Bronchial epithelial cell (primary cell): ENCODE measurements around the gene OSMR. TPM values are rescaled to one million over a fixed set of nuclear protein-coding genes. Genes with fewer than 3 reads are reported as not detected.

ENCODE experiments used
- DNase-seq: peaks from one replicate; pipeline ENCODE4 v3.0.0-alpha.2; 2010; ENCODE audit warnings: low read depth
- FAIRE-seq: peaks from 2 replicates; lab custom pipeline; 2011; peaks lifted over from hg19 to GRCh38; lab: Jason Lieb, UNC
- H3K27me3 ChIP-seq: 2 replicates; pipeline ENCODE4 v1.5.1; 2011; ENCODE audit warnings: low read length; ENCODE audit not compliant: control insufficient read depth, insufficient read depth
- H3K36me3 ChIP-seq: 2 replicates; pipeline ENCODE4 v1.5.1; 2011; ENCODE audit warnings: low read length; ENCODE audit not compliant: control insufficient read depth, insufficient read depth
- H3K4me3 ChIP-seq: 2 replicates; pipeline ENCODE4 v1.5.1; 2011; ENCODE audit warnings: mild to moderate bottlenecking, low read depth, low read length, control low read depth
- CTCF ChIP-seq: IDR thresholded peaks from 2 replicates; pipeline ENCODE4 v1.5.1; 2011; ENCODE audit warnings: mild to moderate bottlenecking, moderate library complexity, low read length, control low read depth, inconsistent platforms; ENCODE audit not compliant: insufficient read depth, severe bottlenecking
- total RNA-seq: library from RNA; depleted of rRNA; stranded (reverse); fragments of >200 nt; gene quantifications from 2 replicates; pipeline ENCODE4 v1.2.1, GENCODE V29; 2014

Gene OSMR
- total RNA-seq, 1 donor from 2014 or later = 36.9 TPM

- peaks cover 3% of the 10 kb centered on the region for H3K36me3 ChIP-seq
- FAIRE-seq = no peak
- H3K4me3 ChIP-seq = no peak overlapping the region
- H3K27me3 ChIP-seq = no peaks in the 10 kb centered on the region
- no peak for DNase-seq
- no peak for TF ChIP-seq CTCF
Measured at GRCh38 chr5:38941912-38942311, 96.1 kb downstream of the OSMR start.

GRCh38 chr5:38944282-38944681, 98.5 kb downstream of the OSMR start:
- DNase-seq (no peak), FAIRE-seq (no peak)
- Histone ChIP-seq H3K4me3 (no peak overlapping the region), H3K27me3 (no peaks in the 10 kb centered on the region), H3K36me3 (peaks cover 3% of the 10 kb centered on the region)
- TF ChIP-seq CTCF = no peak

- DNase-seq = no peak
- Histone ChIP-seq H3K4me3 (no peak overlapping the region), H3K36me3 (peaks cover 8% of the 10 kb centered on the region), H3K27me3 (no peaks in the 10 kb centered on the region)
- TF ChIP-seq CTCF = no peak
- no peak for FAIRE-seq
Measured at GRCh38 chr5:38948501-38948900, 102.7 kb downstream of the OSMR start.

GRCh38 chr5:38953426-38954012, 107.7 kb downstream of the OSMR start:
- no peak for TF ChIP-seq CTCF
- Histone ChIP-seq H3K4me3 (no peak overlapping the region), H3K36me3 (peaks cover 8% of the 10 kb centered on the region), H3K27me3 (no peaks in the 10 kb centered on the region)
- no peak for FAIRE-seq
- no peak for DNase-seq

- H3K36me3 ChIP-seq = peaks cover 1% of the 10 kb centered on the region
Measured at GRCh38 chr5:38961691-38962090, 115.9 kb downstream of the OSMR start.

More at GRCh38 chr5:38961691-38962090, 115.9 kb downstream of the OSMR start:
- FAIRE-seq = no peak
- Histone ChIP-seq H3K27me3 (no peaks in the 10 kb centered on the region), H3K4me3 (no peak overlapping the region)
- DNase-seq = no peak
- TF ChIP-seq CTCF = no peak
